Head of caudate nucleus (tissue), 42 donors: ENCODE data around the gene THBS3.

Source experiments
- DNase-seq, 42 donors: peaks; one replicate each; pipeline versions ENCODE4 v3.0.0 to v3.0.0-alpha.2; 2020 to 2021; ENCODE audit warnings: mixed read lengths in 7 of 42
- intact Hi-C: fragments of 100-400 bp; cut with DNase I; formaldehyde crosslinking; loops from one replicate; pipeline ENCODE4 v1.15.0; 2022

The THBS3 gene

DNA sequence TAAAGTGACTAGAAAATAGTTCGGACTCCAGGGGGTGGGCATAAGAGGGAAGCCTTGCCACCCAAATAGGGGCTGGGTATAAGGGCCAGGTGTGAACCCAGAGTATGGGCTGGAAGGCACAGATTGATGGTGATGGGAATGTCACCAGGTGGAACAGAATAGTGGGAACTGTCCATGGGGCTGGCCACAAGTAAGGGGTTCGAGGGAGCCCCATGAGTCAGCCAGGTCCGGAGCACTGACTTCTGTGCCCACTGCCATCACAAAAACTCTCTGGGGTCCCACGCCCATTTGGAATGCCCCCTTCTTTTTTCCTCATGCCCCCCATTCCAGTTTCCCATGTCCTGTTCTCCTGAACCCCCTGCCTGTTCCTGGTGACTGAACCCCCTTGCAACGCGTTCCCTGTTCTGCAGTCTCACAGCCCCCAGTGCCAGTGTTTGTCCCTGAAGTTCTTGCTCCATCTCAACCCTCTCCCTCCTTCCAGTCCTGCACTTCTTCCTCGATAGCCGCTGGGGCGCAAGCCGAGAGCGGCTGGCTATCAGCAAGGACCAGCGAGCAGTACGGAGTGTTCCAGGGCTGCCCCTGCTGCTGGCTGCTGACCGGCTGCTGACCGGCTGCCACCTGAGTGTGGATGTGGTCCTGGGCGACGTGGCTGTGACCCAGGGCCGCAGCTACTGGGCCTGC is 26.2 kb downstream of the THBS3 start:
- intact Hi-C loops, result no loop called here
- peak in 2 of 42 donors; percentile 6 to 25 for DNase-seq

DNA sequence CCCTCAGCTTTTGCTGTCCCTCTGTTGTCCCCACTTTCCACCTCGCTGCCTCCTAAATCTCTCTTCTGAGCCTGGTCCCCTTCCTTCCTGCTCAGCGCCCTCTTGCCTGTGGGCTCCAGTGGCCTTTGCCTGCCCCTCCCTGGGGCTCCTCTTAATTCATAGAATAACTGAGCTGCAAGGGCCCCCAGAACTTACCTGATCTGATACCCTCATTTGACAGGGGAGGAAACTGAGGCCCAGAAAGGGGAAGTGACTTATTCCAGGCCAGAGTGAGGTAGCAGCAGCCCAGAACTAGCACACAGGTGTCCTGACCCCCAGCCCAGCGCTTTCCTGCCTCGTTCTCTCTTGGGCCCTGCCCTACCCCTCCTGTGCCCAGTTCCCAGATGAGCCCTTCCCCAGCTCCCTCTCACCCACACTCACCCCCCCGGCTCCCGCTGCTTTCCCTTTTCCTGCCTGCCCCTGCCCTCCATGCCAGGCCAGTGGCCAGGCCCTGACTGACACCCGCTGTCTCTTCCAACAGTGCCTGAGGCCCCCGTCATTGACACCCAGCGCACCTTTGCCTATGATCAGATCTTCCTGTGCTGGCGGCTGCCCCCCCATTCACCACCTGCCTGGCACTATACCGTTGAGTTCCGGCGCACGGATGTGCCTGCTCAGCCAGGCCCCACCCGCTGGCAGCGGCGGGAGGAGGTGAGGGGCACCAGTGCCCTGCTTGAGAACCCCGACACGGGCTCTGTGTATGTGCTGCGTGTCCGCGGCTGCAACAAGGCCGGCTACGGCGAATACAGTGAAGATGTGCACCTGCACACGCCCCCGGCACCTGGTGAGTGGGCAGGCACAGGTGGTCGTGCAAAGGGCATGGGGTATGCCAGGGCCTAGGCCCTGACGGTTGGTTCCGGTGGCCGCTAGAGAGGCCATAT is 28.3 kb downstream of the THBS3 start:
- peak in 8 of 42 donors; percentile 2 to 28 (median 7) for DNase-seq
- intact Hi-C loops, result no loop called here

DNA sequence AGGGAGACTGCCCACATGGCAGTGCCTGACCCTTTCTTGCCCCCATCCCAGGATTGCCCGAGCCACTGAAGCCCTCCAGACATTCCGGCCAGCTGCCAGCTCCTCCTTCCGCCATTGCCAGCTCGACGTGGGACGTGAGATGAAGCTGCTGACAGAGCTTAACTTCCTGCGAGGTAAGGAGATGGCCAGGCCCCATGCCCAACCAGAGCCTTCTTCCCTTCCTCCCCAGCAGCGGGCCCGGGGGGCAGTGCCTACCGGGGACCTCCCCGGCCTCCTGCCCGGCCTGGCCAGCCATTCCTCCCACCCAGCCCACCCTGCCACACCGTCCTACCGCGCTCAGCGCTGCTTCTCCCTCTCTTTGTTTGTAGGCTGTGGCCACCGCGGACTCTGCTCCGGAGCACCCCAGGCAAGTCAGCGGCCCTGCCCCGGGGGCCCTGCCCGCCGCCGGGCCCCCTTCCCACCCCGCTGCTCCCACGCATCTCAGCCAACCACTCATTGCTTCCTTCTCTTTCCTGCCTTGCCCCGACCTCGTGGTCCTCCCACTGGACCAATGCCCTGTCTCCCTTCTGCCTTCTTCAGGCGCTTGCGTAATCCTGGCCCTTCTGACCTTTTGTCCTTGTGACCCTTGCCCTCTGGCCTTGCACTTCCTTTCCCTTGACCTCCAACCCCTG is 29.1 kb downstream of the THBS3 start:
- intact Hi-C loops, result no loop called here
- DNase-seq, result peak in 12 of 42 donors; percentile 2 to 32 (median 11)

DNA sequence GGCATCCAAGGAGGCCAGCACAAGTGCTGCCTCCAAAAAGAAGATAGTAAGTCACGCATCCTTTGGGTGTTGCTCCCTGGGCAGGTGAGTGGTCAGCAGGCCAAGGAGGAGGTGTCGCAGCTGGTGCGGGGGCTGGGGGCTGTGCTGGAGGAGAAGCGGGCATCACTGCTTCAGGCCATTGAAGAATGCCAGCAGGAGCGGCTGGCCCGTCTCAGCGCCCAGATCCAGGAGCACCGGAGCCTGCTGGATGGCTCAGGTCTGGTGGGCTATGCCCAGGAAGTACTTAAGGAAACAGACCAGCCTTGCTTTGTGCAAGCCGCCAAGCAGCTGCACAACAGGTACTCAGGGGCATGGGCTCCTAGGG is 29.8 kb downstream of the THBS3 start:
- peak in 9 of 42 donors; percentile 1 to 22 (median 10) for DNase-seq
- intact Hi-C loops, result no loop called here

DNA sequence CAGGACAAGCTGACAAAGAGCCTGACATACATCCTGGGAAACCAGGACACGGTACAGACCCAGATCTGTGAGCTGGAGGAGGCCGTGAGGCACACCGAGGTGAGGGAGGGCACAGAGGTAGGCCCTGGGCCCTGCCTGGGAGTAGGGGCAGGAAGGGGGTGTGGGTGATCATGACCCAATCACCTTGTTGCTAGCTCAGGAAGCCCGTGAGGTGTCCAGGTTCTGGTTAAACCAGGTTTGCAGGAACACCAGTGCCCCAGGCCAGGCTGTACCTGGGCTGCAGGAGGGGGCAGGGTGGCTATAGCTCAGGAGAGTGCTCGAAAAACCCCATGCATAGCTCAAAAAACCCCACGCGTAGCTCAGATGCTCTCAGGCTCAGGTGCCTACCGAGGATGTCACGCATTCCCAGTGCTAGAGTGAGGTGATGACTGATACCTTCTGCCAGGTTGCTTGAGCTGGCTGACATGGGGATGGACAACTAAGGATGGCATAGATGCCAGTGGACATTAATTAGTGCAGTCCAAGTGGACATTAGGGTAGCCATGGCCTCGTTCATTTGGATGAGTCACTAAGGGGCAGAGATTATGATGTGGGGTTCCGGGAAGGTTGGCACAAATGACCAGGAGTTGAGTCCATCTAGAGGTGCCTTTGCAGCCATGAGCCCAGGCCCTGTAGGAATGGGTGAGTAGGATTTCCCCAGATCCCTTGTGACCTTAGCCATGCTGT is 30.3 kb downstream of the THBS3 start:
- intact Hi-C loops, result no loop called here
- DNase-seq, result peak in 13 of 42 donors; percentile 2 to 34 (median 15)

DNA sequence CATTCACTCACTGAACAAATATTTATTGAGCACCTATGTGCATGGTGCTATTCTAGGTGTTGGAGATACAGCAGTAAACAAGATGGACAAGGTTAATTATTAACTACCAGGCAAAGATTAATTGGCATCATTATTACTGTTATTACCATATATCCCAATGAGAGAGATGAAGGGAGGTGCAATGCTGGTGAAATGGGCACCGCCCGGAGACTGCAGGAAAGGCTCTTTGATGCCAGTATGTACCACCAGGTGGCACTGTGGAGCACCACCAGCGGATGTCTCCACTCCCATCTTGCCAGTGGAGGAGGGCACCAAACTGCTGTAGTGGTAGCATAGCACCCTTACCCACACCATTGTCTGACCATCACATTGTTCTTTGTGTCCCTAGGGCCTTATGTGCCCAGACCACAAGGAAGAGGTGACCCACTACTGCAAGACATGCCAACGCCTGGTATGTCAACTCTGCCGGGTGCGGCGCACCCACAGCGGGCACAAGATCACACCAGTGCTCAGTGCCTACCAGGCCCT is 31.1 kb downstream of the THBS3 start:
- peak; percentile 68 to 96 (median 90) for DNase-seq
- intact Hi-C loops, result no loop called here

DNA sequence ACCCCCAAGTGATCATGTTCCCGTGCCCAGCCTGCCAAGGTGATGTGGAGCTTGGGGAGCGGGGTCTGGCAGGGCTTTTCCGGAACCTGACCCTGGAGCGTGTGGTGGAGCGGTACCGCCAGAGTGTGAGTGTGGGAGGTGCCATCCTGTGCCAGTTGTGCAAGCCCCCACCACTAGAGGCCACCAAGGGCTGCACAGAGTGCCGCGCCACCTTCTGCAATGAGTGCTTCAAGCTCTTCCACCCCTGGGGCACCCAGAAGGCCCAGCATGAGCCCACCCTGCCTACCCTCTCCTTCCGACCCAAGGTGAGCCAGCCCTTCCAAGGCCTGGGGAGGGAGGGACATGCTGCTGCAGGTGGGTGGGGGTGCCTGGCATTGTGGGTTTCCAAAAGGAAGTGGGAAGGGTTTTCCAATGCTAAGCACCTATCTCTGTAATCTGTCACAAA is 31.7 kb downstream of the THBS3 start:
- DNase-seq, result peak in 36 of 42 donors; percentile 12 to 76 (median 52)
- intact Hi-C loops, result no loop called here

DNA sequence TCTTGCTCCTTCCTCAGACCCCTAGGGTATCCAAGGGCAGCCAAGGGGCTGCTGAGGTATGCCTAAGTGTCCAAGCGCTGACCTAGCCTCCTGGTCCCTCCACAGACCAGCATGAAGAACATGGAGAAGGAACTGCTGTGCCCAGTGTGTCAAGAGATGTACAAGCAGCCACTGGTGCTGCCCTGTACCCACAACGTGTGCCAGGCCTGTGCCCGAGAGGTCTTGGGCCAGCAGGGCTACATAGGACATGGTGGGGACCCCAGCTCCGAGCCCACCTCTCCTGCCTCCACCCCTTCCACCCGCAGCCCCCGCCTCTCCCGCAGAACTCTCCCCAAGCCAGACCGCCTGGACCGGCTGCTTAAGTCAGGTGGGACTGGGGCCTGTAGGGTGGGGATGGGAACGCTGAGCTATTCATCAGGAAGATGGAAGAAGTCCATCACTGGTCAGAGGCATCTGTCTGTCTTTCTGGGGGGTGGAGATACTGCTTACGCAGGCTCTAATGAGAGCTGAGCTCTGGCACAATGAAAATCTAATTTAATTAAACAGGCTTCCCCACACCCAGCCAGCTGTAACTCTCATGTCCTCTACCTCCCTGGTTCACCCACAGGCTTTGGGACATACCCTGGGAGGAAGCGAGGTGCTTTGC is 32.3 kb downstream of the THBS3 start:
- intact Hi-C loops, result no loop called here
- DNase-seq, result peak in 10 of 42 donors; percentile 8 to 41 (median 25)

DNA sequence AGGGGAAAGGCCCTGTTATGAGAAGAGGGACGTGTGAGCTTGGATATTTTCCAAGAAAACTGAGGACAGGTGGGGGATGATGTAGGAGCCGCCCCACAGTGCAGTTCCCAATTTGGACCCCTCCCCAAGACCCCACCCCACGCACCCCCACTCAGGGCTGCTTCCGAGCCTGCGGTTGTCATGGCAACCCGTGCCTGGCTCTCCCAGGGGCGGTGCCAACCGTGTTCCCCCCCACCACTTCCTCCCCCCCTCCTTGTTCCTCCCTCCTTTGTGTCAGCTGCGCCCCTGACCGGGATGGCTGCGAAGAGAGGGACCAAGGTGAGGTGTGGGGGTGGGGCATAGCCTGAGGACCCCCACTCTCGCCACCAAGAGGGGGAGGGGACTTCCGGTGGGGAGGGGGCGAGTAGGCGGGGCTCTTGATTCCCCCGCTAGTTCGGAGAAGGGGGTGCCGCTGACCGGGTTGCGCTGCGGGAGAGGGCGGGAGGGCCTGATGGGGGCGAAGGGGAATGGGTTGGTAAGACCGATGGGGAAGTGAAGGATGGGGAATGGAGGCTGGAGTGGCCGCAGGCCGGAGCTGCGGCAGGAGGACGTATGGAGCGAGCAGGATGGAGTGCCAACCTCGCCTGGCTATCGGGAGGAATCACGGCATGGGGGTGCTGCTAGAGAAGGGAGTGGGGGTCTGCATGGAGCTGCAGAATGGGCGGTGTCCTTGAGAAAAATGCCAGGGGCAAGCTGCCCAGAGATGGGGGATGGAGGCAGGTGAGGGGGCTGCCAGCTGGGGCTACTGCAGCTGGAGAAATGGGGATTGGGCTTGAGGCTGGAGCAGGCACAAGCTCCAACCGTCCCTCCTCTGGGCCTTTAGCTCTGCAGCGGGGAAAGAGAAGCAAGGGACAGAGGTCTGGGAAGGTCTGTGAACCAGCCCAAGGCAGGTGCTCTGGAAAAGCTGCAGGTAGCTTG is 33.1 kb downstream of the THBS3 start:
- peak; percentile 42 to 85 (median 70) for DNase-seq
- intact Hi-C loops, result no loop called here

DNA sequence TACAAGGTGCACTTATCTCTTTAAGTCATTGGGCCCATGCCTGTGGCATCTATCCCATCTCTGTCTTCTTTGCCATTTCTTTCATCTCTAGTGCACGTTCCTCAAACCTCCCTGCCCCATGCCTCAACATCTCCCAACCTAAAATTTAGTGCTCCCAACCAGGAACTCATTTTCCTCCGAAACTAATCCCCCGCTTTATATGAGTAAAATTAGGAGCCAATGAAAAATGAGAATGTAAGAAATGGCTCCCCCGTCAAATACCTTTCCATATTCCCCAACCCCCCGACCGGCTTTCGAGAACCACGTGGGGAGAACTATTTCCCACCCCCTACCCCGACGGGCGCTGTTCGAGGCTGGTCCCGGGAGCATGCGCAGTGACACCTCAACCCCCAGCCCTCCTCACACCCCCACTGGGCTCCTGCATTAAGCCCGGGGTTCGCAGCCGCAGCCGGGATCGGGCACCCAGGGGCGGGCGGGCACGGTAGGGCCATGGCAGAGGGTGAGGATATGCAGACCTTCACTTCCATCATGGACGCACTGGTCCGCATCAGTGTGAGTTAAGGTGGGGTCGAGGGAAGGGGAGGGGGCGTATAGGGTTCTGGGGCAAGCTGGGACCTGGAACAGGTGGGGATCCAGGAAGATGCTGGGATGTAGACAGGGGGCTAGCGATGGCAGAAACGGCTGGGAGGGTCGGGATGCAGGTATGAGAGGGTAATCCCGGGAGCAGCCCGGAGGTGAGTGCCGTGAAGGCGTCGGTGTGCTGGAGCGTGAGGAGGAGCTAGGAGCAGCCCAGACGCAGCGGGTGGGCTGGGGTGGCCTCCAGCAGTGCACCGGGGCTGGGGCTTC is 34.0 kb downstream of the THBS3 start, which contains the start of gene TRIM46:
Gene TRIM46 (plus strand): TSS at position 372 of the 846 bp plus-strand sequence. CDS start 118 bp downstream, at position 490.
- peak; percentile 68 to 92 (median 82) for DNase-seq
- intact Hi-C loops, result loop anchor here (2.0 kb wide), 1 partner anchor 47 kb away; the partner anchor contains the start of gene EFNA1

DNA sequence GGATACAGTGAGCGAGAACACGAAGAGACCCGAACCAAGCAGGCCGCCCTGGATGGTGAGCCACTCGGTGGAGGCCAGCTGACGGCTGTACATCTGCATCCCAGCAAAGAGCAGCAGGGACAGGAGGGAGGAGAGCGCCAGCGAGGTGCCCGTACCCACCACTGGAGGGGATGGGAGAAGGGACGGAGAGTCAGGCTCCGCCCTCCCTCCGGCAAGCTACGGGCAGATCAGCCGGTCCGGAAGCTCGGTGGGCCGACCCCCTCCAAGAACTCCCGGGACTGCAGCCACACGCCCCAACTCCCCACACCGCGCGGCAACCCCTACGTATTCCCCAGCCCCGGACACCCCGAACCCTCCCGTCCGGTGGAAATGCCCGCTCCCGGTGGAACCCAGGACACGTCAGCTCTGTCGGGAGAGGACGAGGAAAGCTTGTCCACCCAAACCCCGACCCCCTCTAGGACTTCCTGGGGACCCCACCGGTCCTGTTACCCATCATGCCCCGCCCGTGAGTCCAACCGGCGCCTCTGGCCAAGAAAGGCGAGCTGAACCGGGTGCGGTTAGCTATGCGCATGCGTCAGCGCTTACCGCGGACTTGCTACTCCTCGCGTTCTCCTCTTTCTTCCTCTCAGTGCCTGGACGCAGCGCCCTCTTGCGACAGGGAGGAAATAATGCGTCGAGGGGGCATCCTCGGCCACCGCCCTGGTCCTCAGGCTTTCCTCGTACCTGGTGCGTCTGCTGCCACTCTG is 34.8 kb downstream of the THBS3 start, which contains the start of gene KRTCAP2:
Gene KRTCAP2 (minus strand): TSS at position 573 of the 746 bp plus-strand sequence. CDS start 80 bp downstream, at position 493.
- peak; percentile 89 to 98 (median 96) for DNase-seq

DNA sequence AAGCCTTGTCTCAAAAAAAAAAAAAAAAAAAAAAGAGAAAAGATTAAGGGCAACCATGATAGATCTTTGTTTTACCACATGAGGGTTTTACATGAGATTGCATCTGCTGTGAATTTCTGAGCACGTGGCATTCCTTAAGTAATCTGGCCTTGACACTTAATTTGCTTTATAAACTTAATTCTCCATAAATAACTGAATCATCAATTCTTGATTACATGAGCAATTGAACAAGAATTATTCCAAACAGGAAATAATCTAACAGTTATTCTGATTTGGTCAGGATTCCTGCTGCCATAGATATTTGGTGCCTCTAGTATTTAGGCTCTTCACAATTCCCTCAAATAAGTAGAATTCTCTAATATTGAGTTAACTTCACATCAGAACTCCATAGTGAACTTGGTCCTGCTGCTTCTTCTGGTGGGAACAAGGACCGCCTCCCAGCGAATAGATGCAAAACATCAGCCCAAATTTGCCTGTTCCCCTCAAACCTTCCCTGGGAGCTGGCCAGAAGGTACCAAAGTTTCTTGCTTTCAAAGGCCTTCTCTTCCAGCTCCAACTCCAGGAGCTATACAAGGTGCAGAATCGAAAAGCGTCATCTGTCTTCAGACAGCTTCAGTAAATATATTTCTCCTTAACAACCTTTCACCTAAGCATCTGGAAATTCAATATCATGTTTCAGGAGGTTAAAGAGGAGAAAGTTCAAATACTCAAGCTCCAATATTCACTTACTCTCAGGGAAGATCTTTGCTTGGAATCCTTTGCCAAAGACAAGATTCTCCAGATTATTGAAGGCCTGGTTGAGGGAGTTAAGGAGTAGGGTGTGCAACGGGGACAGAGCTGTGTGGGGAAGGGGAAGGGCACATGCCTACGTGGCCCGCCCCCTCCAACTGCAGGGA is 35.6 kb downstream of the THBS3 start:
- intact Hi-C loops, result loop anchor here (2.0 kb wide), 1 partner anchor 45 kb away; the partner anchor contains the start of gene EFNA1

More for the DNA sequence above, 34.8 kb downstream of the THBS3 start, which contains the start of gene KRTCAP2:
- intact Hi-C loops, result loop anchor here (2.0 kb wide), 1 partner anchor 46 kb away; the partner anchor contains the start of gene EFNA1

DNA sequence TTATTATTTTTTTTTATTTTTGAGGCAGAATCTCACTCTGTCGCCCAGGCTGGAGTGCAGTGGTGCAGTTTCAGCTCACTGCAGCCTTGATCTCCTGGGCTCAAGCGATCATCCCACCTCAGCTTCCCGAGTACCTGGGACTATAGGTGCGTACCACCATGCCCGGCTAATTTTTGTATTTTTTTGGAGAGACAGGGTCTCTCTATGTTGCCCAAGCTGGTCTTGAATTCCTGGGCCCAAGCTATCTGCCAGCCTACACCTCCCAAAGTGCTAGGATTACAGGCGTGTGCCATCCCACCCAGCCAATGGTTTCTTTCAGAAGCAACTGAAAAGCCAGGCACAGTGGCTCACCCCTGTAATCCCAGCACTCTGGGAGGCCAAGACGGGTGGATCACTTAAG is 36.9 kb downstream of the THBS3 start:
- intact Hi-C loops, result no loop called here
- DNase-seq, result peak in 4 of 42 donors; percentile 3 to 33 (median 20)

More for the DNA sequence above, 35.6 kb downstream of the THBS3 start:
- peak in 4 of 42 donors; percentile 6 to 34 (median 16) for DNase-seq
